ENCODE measurements around the gene PES1.

GRCh38 chr22:30578481-30578880, 13.2 kb downstream of the PES1 start:
- TF ChIP-seq CTCF (IDR thresholded peaks at IDR 0.05) (no peak), POLR2A (IDR thresholded peaks at IDR 0.05) (no peak)
